ENCODE results near the gene ZMPSTE24. TPM values are rescaled to one million over a fixed set of nuclear protein-coding genes. Genes with fewer than 3 reads are reported as not detected.
A peak's percentile ranks its signal among the peaks of the same experiment; 100 is the strongest.

Gene ZMPSTE24
- total RNA-seq, 4 donors from 2014 or later = 3.4 to 40.8 (median 23.7) TPM

DNA sequence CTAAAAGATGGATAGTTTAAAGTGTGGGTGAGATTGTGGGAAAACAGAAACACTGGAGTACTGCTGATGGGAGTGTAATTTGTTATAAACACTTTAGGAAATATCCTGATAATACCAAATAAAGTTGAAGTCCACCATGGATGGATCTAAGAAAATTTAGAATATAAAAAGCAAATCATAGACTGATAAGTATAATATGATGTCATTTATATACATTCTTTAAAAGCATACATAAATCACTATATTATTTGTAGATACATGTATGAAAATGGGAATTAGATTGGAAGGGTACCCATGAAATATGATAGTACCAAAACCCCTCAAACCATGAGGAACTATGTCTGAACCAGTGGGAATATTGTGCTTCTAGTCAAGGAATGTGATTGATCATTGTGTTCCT, 7.9 kb downstream of the ZMPSTE24 start:
- Histone ChIP-seq H3K27ac (no peak overlapping the region), H3K4me1 (peaks cover 0 to 3% (median 1%) of the 10 kb centered on the region in 4 donors), H3K4me3 (no peak overlapping the region), H3K27me3 (no peaks in the 10 kb centered on the region), H3K9me3 (no peaks in the 10 kb centered on the region), H3K36me3 (peaks cover 0 to 56% (median 26%) of the 10 kb centered on the region in 4 donors)
- intact Hi-C loops (cut with DNase I; ENCODE audit: low total_unique reads) = no loop called here
- TF ChIP-seq EP300 (IDR thresholded peaks at IDR 0.05; ENCODE audit: low read depth) (no peak), POLR2AphosphoS5 (IDR thresholded peaks at IDR 0.05) (no peak), POLR2A (IDR thresholded peaks at IDR 0.05) (no peak)
- TF ChIP-seq, protein P1, sequence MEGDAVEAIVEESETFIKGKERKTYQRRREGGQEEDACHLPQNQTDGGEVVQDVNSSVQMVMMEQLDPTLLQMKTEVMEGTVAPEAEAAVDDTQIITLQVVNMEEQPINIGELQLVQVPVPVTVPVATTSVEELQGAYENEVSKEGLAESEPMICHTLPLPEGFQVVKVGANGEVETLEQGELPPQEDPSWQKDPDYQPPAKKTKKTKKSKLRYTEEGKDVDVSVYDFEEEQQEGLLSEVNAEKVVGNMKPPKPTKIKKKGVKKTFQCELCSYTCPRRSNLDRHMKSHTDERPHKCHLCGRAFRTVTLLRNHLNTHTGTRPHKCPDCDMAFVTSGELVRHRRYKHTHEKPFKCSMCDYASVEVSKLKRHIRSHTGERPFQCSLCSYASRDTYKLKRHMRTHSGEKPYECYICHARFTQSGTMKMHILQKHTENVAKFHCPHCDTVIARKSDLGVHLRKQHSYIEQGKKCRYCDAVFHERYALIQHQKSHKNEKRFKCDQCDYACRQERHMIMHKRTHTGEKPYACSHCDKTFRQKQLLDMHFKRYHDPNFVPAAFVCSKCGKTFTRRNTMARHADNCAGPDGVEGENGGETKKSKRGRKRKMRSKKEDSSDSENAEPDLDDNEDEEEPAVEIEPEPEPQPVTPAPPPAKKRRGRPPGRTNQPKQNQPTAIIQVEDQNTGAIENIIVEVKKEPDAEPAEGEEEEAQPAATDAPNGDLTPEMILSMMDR (IDR thresholded peaks at IDR 0.05) = no peak
- in situ Hi-C loops (cut with MboI; ENCODE audit: low pct_ligation_motif_present in 1 of 4, low pct_unique_long_range_greater_than_20kb in 1 of 4, low sequenced_read_pairs in 3 of 4) = no loop called here
- DNase-seq = no peak

- Histone ChIP-seq H3K27ac (peak overlapping the region; percentile 29 to 68 (median 47)), H3K4me3 (no peak overlapping the region), H3K4me1 (peaks cover 0 to 3% (median 1%) of the 10 kb centered on the region in 4 donors), H3K27me3 (no peaks in the 10 kb centered on the region), H3K9me3 (no peaks in the 10 kb centered on the region), H3K36me3 (peaks cover 0 to 57% (median 22%) of the 10 kb centered on the region in 4 donors)
- WGBS, 2 donors (ENCODE audit: low coverage in 1 of 2) = 94% methylated on average over 6 of the region's 6 CpGs; no CpG with 5 or more reads in 1 of the 2 donors
- intact Hi-C loops (cut with DNase I; ENCODE audit: low total_unique reads) (no loop called here), in situ Hi-C loops (cut with MboI; ENCODE audit: low pct_ligation_motif_present in 1 of 4, low pct_unique_long_range_greater_than_20kb in 1 of 4, low sequenced_read_pairs in 3 of 4) (no loop called here)
- no peak for DNase-seq
- TF ChIP-seq EP300 (IDR thresholded peaks at IDR 0.05; ENCODE audit: low read depth) = no peak
- no peak for TF ChIP-seq POLR2AphosphoS5 (IDR thresholded peaks at IDR 0.05)
- TF ChIP-seq POLR2A (IDR thresholded peaks at IDR 0.05) = no peak
- TF ChIP-seq, protein P1 (IDR thresholded peaks at IDR 0.05) = no peak
Measured at GRCh38 chr1:40266786-40267535, 8.9 kb downstream of the ZMPSTE24 start.

DNA sequence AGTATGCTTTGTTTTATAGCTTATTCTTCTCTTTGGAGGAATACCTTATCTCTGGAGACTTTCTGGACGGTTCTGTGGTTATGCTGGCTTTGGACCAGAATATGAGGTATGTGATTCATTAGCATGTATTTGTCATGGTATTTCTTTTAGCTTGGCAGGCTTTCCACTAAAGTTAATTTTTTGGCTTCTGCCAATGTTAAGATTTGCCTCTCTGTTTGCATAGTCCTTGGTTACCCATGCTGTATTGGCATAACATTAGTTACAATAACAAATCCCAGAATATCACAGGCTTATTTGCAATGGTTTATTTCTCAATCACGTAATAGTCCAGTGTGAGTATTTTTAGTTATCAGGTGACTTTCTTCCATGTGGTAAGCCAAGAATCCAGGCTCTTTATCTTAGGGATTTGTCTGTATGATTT, 9.7 kb downstream of the ZMPSTE24 start:
- H3K4me3 ChIP-seq = no peak overlapping the region
- WGBS, 2 donors (ENCODE audit: low coverage in 1 of 2) = 64 to 75% methylated on average over 2 of the region's 2 CpGs
- peaks cover 0 to 58% (median 18%) of the 10 kb centered on the region in 4 donors for H3K36me3 ChIP-seq
- in situ Hi-C loops (cut with MboI; ENCODE audit: low pct_ligation_motif_present in 1 of 4, low pct_unique_long_range_greater_than_20kb in 1 of 4, low sequenced_read_pairs in 3 of 4) = no loop called here
- peak overlapping the region; percentile 29 to 68 (median 47) for H3K27ac ChIP-seq
- H3K27me3 ChIP-seq = no peaks in the 10 kb centered on the region
- peaks cover 0 to 3% (median 1%) of the 10 kb centered on the region in 4 donors for H3K4me1 ChIP-seq
- no peaks in the 10 kb centered on the region for H3K9me3 ChIP-seq
- intact Hi-C loops (cut with DNase I; ENCODE audit: low total_unique reads) = no loop called here
- no peak for DNase-seq
- no peak for TF ChIP-seq POLR2A (IDR thresholded peaks at IDR 0.05)
- TF ChIP-seq POLR2AphosphoS5 (IDR thresholded peaks at IDR 0.05) = peak in 2 of 3 donors; percentile 7 to 11

- in situ Hi-C loops (cut with MboI; ENCODE audit: low pct_ligation_motif_present in 1 of 4, low pct_unique_long_range_greater_than_20kb in 1 of 4, low sequenced_read_pairs in 3 of 4) = no loop called here
- H3K4me3 ChIP-seq = no peak overlapping the region
- H3K4me1 ChIP-seq = peaks cover 0 to 1% (median 0%) of the 10 kb centered on the region in 4 donors
- intact Hi-C loops (cut with DNase I; ENCODE audit: low total_unique reads) = no loop called here
- no peaks in the 10 kb centered on the region for H3K27me3 ChIP-seq
- H3K36me3 ChIP-seq = peaks cover 0 to 59% (median 16%) of the 10 kb centered on the region in 4 donors
- H3K9me3 ChIP-seq = no peaks in the 10 kb centered on the region
- peak overlapping the region in 3 of 4 donors; percentile 50 to 58 (median 55) for H3K27ac ChIP-seq
- DNase-seq = no peak
- TF ChIP-seq EP300 (IDR thresholded peaks at IDR 0.05; ENCODE audit: low read depth) = no peak
- TF ChIP-seq, protein P1 (IDR thresholded peaks at IDR 0.05) = no peak
- no peak for TF ChIP-seq POLR2AphosphoS5 (IDR thresholded peaks at IDR 0.05)
- TF ChIP-seq POLR2A (IDR thresholded peaks at IDR 0.05) = no peak
Measured at GRCh38 chr1:40268211-40268610, 10.2 kb downstream of the ZMPSTE24 start.
